CD4-positive, alpha-beta T cell (primary cell): ENCODE data around the gene DLEU7. TPM values are rescaled to one million over a fixed set of nuclear protein-coding genes. Genes with fewer than 3 reads are reported as not detected.

Source experiments
- ATAC-seq: fragments of 200-7000 bp; cut with Tn5 transposase; one replicate; pipeline ENCODE4 v1.10.0; 2022; ENCODE audit warnings: mild to moderate bottlenecking; ENCODE audit not compliant: poor library complexity
- CTCF ChIA-PET: fragments of 350-600 bp; sonication (Branson Sonifier 250); formaldehyde crosslinking; loops from one replicate; lab custom pipeline; 2021; ENCODE audit warnings: antibody characterized with exemption, inconsistent platforms; lab: Charles Lee
- POLR2A ChIA-PET: fragments of 350-600 bp; sonication (Branson Sonifier 250); formaldehyde crosslinking; loops from one replicate; lab custom pipeline; 2021; ENCODE audit warnings: antibody characterized with exemption, inconsistent platforms; lab: Charles Lee
- DNase-seq, 14 experiments: peaks; one replicate each; pipeline ENCODE4 v3.0.0-alpha.2; 2013 to 2020; ENCODE audit warnings: mixed read lengths in 2 of 14
- H3K27ac ChIP-seq, 2 donors: one replicate each; pipeline versions ENCODE4 v1.5.1 to v1.7.0; 2013; ENCODE audit warnings: low read length in 2 of 2, low read depth in 1 of 2, mild to moderate bottlenecking in 1 of 2
- H3K27me3 ChIP-seq, 2 experiments: 1 replicate in 1 of 2; 2 replicates in 1 of 2; pipeline versions ENCODE4 v1.6.1 to v1.7.0; 2013; ENCODE audit warnings: low read length in 2 of 2, control low read depth in 1 of 2, mild to moderate bottlenecking in 1 of 2, moderate library complexity in 1 of 2; ENCODE audit not compliant: insufficient read depth in 2 of 2, control insufficient read depth in 1 of 2
- H3K36me3 ChIP-seq: one replicate; pipeline ENCODE4 v1.6.1; 2013; ENCODE audit warnings: low read length, control low read depth; ENCODE audit not compliant: insufficient read depth
- H3K4me1 ChIP-seq: one replicate; pipeline ENCODE4 v1.6.1; 2013; ENCODE audit warnings: low read length, control low read depth; ENCODE audit not compliant: insufficient read depth
- H3K4me3 ChIP-seq: one replicate; pipeline ENCODE4 v1.5.1; 2013; ENCODE audit warnings: mild to moderate bottlenecking, low read length, moderate library complexity
- H3K9me3 ChIP-seq, 2 experiments: 1 replicate in 1 of 2; 2 replicates in 1 of 2; pipeline versions ENCODE4 v1.6.1 to v1.7.0; 2013; ENCODE audit warnings: low read length in 2 of 2, mild to moderate bottlenecking in 2 of 2, control low read depth in 1 of 2, moderate library complexity in 1 of 2; ENCODE audit not compliant: control insufficient read depth in 1 of 2, insufficient read depth in 1 of 2
- H3K27ac Mint-ChIP-seq: one replicate; pipeline ENCODE4 v1.8.0; 2020; ENCODE audit warnings: mixed read lengths
- H3K27me3 Mint-ChIP-seq: one replicate; pipeline ENCODE4 v1.8.0; 2021; ENCODE audit warnings: mixed read lengths
- H3K36me3 Mint-ChIP-seq: one replicate; pipeline ENCODE4 v1.8.0; 2021; ENCODE audit warnings: low read depth, mixed read lengths
- H3K4me1 Mint-ChIP-seq: one replicate; pipeline ENCODE4 v1.8.0; 2021; ENCODE audit warnings: low read depth, mixed read lengths
- H3K4me3 Mint-ChIP-seq: one replicate; pipeline ENCODE4 v1.8.0; 2020; ENCODE audit warnings: mild to moderate bottlenecking, mixed read lengths
- H3K9me3 Mint-ChIP-seq: one replicate; pipeline ENCODE4 v1.8.0; 2020; ENCODE audit warnings: mixed read lengths
- intact Hi-C, 2 experiments: fragments of 100-400 bp; cut with DNase I in 1 of 2; cut with micrococcal nuclease in 1 of 2; formaldehyde crosslinking; loops; one replicate each; pipeline versions ENCODE4 v1.15.1 to v1.9.0; 2023 to 2025; cut with DNase I, micrococcal nuclease
- total RNA-seq, 174 experiments: library from RNA in 2 of 174; stranded (reverse) in 2 of 174; gene quantifications; one replicate each; pipeline ENCODE4 v1.2.3 and lab custom pipeline; 2021 to 2026
- TF ChIP-seq, protein P1 (sequence below): fragments of 200-600 bp; IDR thresholded peaks from one replicate; pipeline ENCODE4 v1.8.0; 2022; ENCODE audit warnings: antibody characterized with exemption, mild to moderate bottlenecking

Gene DLEU7
- total RNA-seq, 2 experiments from 2014 or later = not detected

- Histone ChIP-seq H3K4me3 (no peak overlapping the region), H3K27ac (no peak overlapping the region), H3K4me1 (no peaks in the 10 kb centered on the region), H3K27me3 (no peaks in the 10 kb centered on the region), H3K36me3 (no peaks in the 10 kb centered on the region), H3K9me3 (no peaks in the 10 kb centered on the region)
- DNase-seq = no peak
- Mint-ChIP-seq H3K36me3 (no peaks in the 10 kb centered on the region), H3K27me3 (no peaks in the 10 kb centered on the region), H3K9me3 (peaks cover 3% of the 10 kb centered on the region), H3K4me3 (no peak overlapping the region), H3K27ac (no peak overlapping the region), H3K4me1 (no peaks in the 10 kb centered on the region)
- CTCF ChIA-PET = interaction anchor here (1.4 kb wide), 1 partner anchor 54 kb away, joined by 3 read pairs; no protein-coding TSS in a partner anchor
- POLR2A ChIA-PET = no interaction called here
- intact Hi-C loops = no loop called here
- TF ChIP-seq, protein P1, sequence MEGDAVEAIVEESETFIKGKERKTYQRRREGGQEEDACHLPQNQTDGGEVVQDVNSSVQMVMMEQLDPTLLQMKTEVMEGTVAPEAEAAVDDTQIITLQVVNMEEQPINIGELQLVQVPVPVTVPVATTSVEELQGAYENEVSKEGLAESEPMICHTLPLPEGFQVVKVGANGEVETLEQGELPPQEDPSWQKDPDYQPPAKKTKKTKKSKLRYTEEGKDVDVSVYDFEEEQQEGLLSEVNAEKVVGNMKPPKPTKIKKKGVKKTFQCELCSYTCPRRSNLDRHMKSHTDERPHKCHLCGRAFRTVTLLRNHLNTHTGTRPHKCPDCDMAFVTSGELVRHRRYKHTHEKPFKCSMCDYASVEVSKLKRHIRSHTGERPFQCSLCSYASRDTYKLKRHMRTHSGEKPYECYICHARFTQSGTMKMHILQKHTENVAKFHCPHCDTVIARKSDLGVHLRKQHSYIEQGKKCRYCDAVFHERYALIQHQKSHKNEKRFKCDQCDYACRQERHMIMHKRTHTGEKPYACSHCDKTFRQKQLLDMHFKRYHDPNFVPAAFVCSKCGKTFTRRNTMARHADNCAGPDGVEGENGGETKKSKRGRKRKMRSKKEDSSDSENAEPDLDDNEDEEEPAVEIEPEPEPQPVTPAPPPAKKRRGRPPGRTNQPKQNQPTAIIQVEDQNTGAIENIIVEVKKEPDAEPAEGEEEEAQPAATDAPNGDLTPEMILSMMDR = no peak
- no peak for ATAC-seq
Measured at GRCh38 chr13:50829226-50829625, 14.3 kb downstream of the DLEU7 start.

DNA sequence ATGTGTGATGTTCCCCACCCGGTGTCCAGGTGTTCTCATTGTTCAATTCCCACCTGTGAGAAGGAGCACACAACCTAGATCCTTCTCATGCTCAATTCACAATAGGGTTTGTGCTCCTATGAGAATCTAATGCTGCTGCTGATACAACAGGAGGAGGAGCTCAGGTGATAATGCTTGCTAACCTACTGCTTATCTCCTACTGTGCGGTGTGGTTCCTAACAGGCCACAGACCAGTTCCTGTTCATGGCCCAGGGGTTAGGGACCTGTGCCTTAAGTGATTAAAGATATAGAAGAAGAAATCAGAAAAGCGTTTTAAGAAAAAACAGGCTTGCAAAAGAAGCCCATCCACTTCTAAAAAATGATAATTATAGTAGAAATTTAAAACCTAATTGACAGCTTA, 17.5 kb downstream of the DLEU7 start:
- ATAC-seq = no peak
- Histone ChIP-seq H3K4me1 (no peaks in the 10 kb centered on the region), H3K4me3 (no peak overlapping the region), H3K36me3 (no peaks in the 10 kb centered on the region), H3K27me3 (no peaks in the 10 kb centered on the region), H3K27ac (no peak overlapping the region), H3K9me3 (no peaks in the 10 kb centered on the region)
- no peaks in the 10 kb centered on the region for H3K36me3 Mint-ChIP-seq
- no peak for DNase-seq
- POLR2A ChIA-PET = interaction anchor here (0.6 kb wide), 1 partner anchor 17 kb away, joined by 3 read pairs; no protein-coding TSS in a partner anchor
- TF ChIP-seq, protein P1 = no peak
- H3K27me3 Mint-ChIP-seq = no peaks in the 10 kb centered on the region
- intact Hi-C loops = no loop called here
- H3K4me3 Mint-ChIP-seq = no peak overlapping the region
- H3K9me3 Mint-ChIP-seq = no peaks in the 10 kb centered on the region
- CTCF ChIA-PET = no interaction called here
- H3K27ac Mint-ChIP-seq = no peak overlapping the region
- no peaks in the 10 kb centered on the region for H3K4me1 Mint-ChIP-seq

- H3K4me3 Mint-ChIP-seq = no peak overlapping the region
- TF ChIP-seq, protein P1 = no peak
- no peaks in the 10 kb centered on the region for H3K36me3 Mint-ChIP-seq
- ATAC-seq (no peak), DNase-seq (no peak)
- Histone ChIP-seq H3K9me3 (no peaks in the 10 kb centered on the region), H3K4me3 (no peak overlapping the region), H3K36me3 (no peaks in the 10 kb centered on the region), H3K4me1 (no peaks in the 10 kb centered on the region), H3K27me3 (no peaks in the 10 kb centered on the region), H3K27ac (no peak overlapping the region)
- CTCF ChIA-PET = no interaction called here
- H3K27ac Mint-ChIP-seq = no peak overlapping the region
- no peaks in the 10 kb centered on the region for H3K4me1 Mint-ChIP-seq
- no peaks in the 10 kb centered on the region for H3K9me3 Mint-ChIP-seq
- intact Hi-C loops = no loop called here
- no peaks in the 10 kb centered on the region for H3K27me3 Mint-ChIP-seq
- POLR2A ChIA-PET = no interaction called here
Measured at GRCh38 chr13:50812242-50812641, 31.2 kb downstream of the DLEU7 start.
